GM12878 (cell line): ENCODE data around the gene TGFB1I1. TPM values are rescaled to one million over a fixed set of nuclear protein-coding genes. Genes with fewer than 3 reads are reported as not detected.

Experiments used
- ATAC-seq: fragments of 200-7000 bp; cut with Tn5 transposase; 3 replicates; pipeline ENCODE4 v1.9.1; 2020; ENCODE audit warnings: mild to moderate bottlenecking, moderate library complexity
- BruUV-seq: library from RNA; stranded (reverse); fragments of 400-500 nt; replicated peaks from 2 replicates; lab custom pipeline; 2021; lab: Mats Ljungman, UMichigan
- CTCF ChIA-PET: fragments of 300-600 bp; sonication (Branson Sonifier 250); formaldehyde crosslinking; extraction: SDS; loops from one replicate; lab custom pipeline; 2021; ENCODE audit warnings: inconsistent platforms; lab: Yijun Ruan, JAX
- POLR2A ChIA-PET: fragments of 350-600 bp; formaldehyde crosslinking; extraction: SDS; loops from one replicate; lab custom pipeline; 2021; ENCODE audit warnings: inconsistent platforms; lab: Charles Lee
- RAD21 ChIA-PET: fragments of 300-600 bp; sonication (Branson Sonifier 250); formaldehyde crosslinking; loops from one replicate; lab custom pipeline; 2023; ENCODE audit warnings: antibody characterized with exemption; ENCODE audit not compliant: unreplicated experiment; lab: Charles Lee
- SMC1A ChIA-PET: fragments of 300-600 bp; sonication (Branson Sonifier 250); formaldehyde crosslinking; loops from one replicate; lab custom pipeline; 2023; ENCODE audit not compliant: unreplicated experiment, uncharacterized antibody; lab: Charles Lee
- DNase-seq: peaks from one replicate; pipeline ENCODE4 v3.0.0-alpha.2; 2011; ENCODE audit warnings: low read depth, low spot score
- FAIRE-seq: peaks from 3 replicates; lab custom pipeline; 2011; peaks lifted over from hg19 to GRCh38; lab: Jason Lieb, UNC
- H2AFZ ChIP-seq: 2 replicates; pipeline ENCODE4 v1.6.0; 2011; ENCODE audit warnings: low read depth, low read length, control low read depth; ENCODE audit not compliant: control insufficient read depth
- H3K27ac ChIP-seq: 2 replicates; pipeline ENCODE4 v1.5.1; 2011; ENCODE audit warnings: control low read depth; ENCODE audit not compliant: control insufficient read depth, insufficient read depth
- H3K27me3 ChIP-seq, 2 experiments: replicated peaks in 1 of 2; 2 replicates each; pipeline versions ENCODE4 v1.6.0 to v1.6.1; 2011; ENCODE audit warnings: low read length in 1 of 2; ENCODE audit not compliant: control insufficient read depth in 2 of 2, insufficient read depth in 2 of 2
- H3K36me3 ChIP-seq, 2 experiments: 2 replicates each; pipeline ENCODE4 v1.5.1; 2011; ENCODE audit warnings: low read length in 1 of 2; ENCODE audit not compliant: control insufficient read depth in 2 of 2, insufficient read depth in 2 of 2
- H3K4me1 ChIP-seq: 2 replicates; pipeline ENCODE4 v1.6.1; 2011; ENCODE audit warnings: mild to moderate bottlenecking, low read length, moderate library complexity, mixed read lengths; ENCODE audit not compliant: control insufficient read depth, insufficient read depth
- H3K4me2 ChIP-seq: 2 replicates; pipeline ENCODE4 v1.6.0; 2011; ENCODE audit warnings: control low read depth; ENCODE audit not compliant: control insufficient read depth, insufficient read depth
- H3K4me3 ChIP-seq: fragments of 200-600 bp; sonication (generic); 2 replicates; pipeline ENCODE4 v1.5.1; 2016
- H3K79me2 ChIP-seq: 2 replicates; pipeline ENCODE4 v1.6.0; 2011; ENCODE audit warnings: low read length; ENCODE audit not compliant: control insufficient read depth, insufficient read depth
- H3K9ac ChIP-seq: 2 replicates; pipeline ENCODE4 v1.8.0; 2011; ENCODE audit warnings: low read length, control low read depth, mixed read lengths; ENCODE audit not compliant: control insufficient read depth, insufficient read depth
- H3K9me3 ChIP-seq: replicated peaks from 3 replicates; pipeline ENCODE4 v1.5.1; 2011; ENCODE audit warnings: mild to moderate bottlenecking, low read length; ENCODE audit not compliant: control insufficient read depth, insufficient read depth
- H4K20me1 ChIP-seq: 2 replicates; pipeline ENCODE4 v1.6.0; 2011; ENCODE audit not compliant: control insufficient read depth, insufficient read depth
- CEBPB ChIP-seq, 2 experiments: fragments of 150-350 bp in 1 of 2; IDR thresholded peaks; 2 replicates each; pipeline ENCODE4 v1.6.1; 2012 to 2014; ENCODE audit warnings: low read depth in 2 of 2, low read length in 2 of 2, borderline replicate concordance in 1 of 2, inconsistent platforms in 1 of 2
- CREM ChIP-seq: IDR thresholded peaks from 2 replicates; pipeline ENCODE4 v1.6.1; 2014; ENCODE audit warnings: antibody characterized with exemption, low read depth
- NFYB ChIP-seq: IDR thresholded peaks from 2 replicates; pipeline ENCODE4 v1.6.1; 2011; ENCODE audit warnings: low read depth, mild to moderate bottlenecking, low read length, improper control_type of control experiment, moderate library complexity; ENCODE audit not compliant: insufficient read depth
- PAX8 ChIP-seq: fragments of 450-650 bp; IDR thresholded peaks from 2 replicates; pipeline ENCODE4 v1.6.1; 2017; ENCODE audit warnings: mild to moderate bottlenecking, moderate library complexity
- RFX5 ChIP-seq: IDR thresholded peaks from 2 replicates; pipeline ENCODE4 v1.6.1; 2011; ENCODE audit warnings: low read depth, low read length, improper control_type of control experiment
- SPI1 ChIP-seq: IDR thresholded peaks from 2 replicates; pipeline ENCODE4 v1.6.1; 2011; ENCODE audit warnings: low read depth, mild to moderate bottlenecking, low read length, moderate library complexity, borderline replicate concordance; ENCODE audit not compliant: insufficient read depth
- STAT1 ChIP-seq: fragments of 450-650 bp; conservative IDR thresholded peaks from 2 replicates; pipeline ENCODE4 v1.6.1; 2014; ENCODE audit warnings: antibody characterized with exemption, mild to moderate bottlenecking
- WGBS: methylation state at CpG from one replicate; pipeline ENCODE4 v1.1.6; 2016; ENCODE audit warnings: low lambda C conversion rate; ENCODE audit not compliant: insufficient replicate concordance, insufficient coverage; ENCODE audit errors: missing lambda C conversion rate; 5-methylcytosine and 5-hydroxymethylcytosine counted together
- in situ Hi-C: fragments of 300-500 bp; cut with MboI; formaldehyde crosslinking; loops from 9 replicates; pipeline ENCODE4 v1.14.3; 2018; ENCODE audit warnings: mixed read lengths
- intact Hi-C: fragments of 100-400 bp; cut with micrococcal nuclease; formaldehyde crosslinking; loops from one replicate; pipeline ENCODE4 v1.14.2; 2022; ENCODE audit not compliant: unreplicated experiment
- polyA plus RNA-seq, 11 experiments: library from polyadenylated mRNA; depleted of rRNA in 4 of 11; unstranded in 6 of 11; stranded (reverse) in 5 of 11; fragments of >200 nt; fragmentation: Nextera tagmentation in 4 of 11; fragmentation: Illumina TruSeq in 1 of 11; extraction: Ambion mirVana in 4 of 11; extraction: Trizol in 1 of 11; gene quantifications; 1 replicate in 1 of 11; 2 replicates in 10 of 11; pipeline versions ENCODE4 v1.2.1 to v1.2.3, GENCODE V29; 2011 to 2016; ENCODE audit warnings: inconsistent platforms in 2 of 11, missing spikeins in 2 of 11, low read depth in 1 of 11
- total RNA-seq, 4 experiments: library from RNA; depleted of rRNA in 3 of 4; stranded (reverse); fragments of >200 nt in 3 of 4; fragmentation: Illumina TruSeq in 1 of 4; extraction: Trizol in 1 of 4; gene quantifications; 2 replicates each; pipeline versions ENCODE4 v1.2.1 to v1.2.3, GENCODE V29; 2013 to 2021
- TF ChIP-seq, protein P1 (sequence below): IDR thresholded peaks from 2 replicates; pipeline ENCODE4 v1.6.1; 2012; ENCODE audit warnings: mild to moderate bottlenecking, low read depth, low read length
- TF ChIP-seq, protein P2 (sequence below): IDR thresholded peaks from 2 replicates; pipeline ENCODE4 v1.6.1; 2012; ENCODE audit warnings: low read depth, low read length, improper control_type of control experiment
- TF ChIP-seq, protein P3 (sequence below): IDR thresholded peaks from 2 replicates; pipeline ENCODE4 v1.6.1; 2011; ENCODE audit warnings: low read depth, low read length, improper control_type of control experiment, borderline replicate concordance

TGFB1I1 gene
- total and polyA plus RNA-seq, 10 of the 15 experiments (the other 5 are each of a cell fraction or from before 2014, with no cell fraction given) = 0.13 to 2.3 (median 0.41) TPM; not detected in 2

DNA sequence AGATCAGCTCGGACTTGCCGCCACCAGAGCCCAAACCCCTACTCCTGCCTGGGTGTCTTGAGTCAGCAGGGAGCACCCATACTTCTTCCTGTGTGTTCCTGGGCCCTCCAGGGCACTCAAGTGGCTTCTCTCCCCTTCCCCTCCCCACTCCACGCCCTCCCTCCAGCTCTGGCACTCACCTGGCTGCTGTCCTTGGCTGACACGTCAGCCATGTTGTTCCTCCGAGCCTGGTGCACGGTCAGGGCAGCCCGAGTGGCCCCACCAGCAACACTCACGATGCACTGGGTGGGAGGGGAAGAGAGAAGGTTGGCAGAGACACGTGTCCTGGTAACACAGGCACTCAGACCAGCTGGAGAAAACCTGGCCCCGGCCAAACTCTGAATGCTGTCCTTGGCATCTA lies 24.7 kb downstream of the TGFB1I1 start (continued):
- TF ChIP-seq, protein P1, sequence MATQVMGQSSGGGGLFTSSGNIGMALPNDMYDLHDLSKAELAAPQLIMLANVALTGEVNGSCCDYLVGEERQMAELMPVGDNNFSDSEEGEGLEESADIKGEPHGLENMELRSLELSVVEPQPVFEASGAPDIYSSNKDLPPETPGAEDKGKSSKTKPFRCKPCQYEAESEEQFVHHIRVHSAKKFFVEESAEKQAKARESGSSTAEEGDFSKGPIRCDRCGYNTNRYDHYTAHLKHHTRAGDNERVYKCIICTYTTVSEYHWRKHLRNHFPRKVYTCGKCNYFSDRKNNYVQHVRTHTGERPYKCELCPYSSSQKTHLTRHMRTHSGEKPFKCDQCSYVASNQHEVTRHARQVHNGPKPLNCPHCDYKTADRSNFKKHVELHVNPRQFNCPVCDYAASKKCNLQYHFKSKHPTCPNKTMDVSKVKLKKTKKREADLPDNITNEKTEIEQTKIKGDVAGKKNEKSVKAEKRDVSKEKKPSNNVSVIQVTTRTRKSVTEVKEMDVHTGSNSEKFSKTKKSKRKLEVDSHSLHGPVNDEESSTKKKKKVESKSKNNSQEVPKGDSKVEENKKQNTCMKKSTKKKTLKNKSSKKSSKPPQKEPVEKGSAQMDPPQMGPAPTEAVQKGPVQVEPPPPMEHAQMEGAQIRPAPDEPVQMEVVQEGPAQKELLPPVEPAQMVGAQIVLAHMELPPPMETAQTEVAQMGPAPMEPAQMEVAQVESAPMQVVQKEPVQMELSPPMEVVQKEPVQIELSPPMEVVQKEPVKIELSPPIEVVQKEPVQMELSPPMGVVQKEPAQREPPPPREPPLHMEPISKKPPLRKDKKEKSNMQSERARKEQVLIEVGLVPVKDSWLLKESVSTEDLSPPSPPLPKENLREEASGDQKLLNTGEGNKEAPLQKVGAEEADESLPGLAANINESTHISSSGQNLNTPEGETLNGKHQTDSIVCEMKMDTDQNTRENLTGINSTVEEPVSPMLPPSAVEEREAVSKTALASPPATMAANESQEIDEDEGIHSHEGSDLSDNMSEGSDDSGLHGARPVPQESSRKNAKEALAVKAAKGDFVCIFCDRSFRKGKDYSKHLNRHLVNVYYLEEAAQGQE = no peak
- no peak for TF ChIP-seq SPI1
- TF ChIP-seq PAX8 = no peak
- TF ChIP-seq, protein P2, sequence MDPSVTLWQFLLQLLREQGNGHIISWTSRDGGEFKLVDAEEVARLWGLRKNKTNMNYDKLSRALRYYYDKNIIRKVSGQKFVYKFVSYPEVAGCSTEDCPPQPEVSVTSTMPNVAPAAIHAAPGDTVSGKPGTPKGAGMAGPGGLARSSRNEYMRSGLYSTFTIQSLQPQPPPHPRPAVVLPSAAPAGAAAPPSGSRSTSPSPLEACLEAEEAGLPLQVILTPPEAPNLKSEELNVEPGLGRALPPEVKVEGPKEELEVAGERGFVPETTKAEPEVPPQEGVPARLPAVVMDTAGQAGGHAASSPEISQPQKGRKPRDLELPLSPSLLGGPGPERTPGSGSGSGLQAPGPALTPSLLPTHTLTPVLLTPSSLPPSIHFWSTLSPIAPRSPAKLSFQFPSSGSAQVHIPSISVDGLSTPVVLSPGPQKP = no peak
- TF ChIP-seq RFX5 = no peak

DNA sequence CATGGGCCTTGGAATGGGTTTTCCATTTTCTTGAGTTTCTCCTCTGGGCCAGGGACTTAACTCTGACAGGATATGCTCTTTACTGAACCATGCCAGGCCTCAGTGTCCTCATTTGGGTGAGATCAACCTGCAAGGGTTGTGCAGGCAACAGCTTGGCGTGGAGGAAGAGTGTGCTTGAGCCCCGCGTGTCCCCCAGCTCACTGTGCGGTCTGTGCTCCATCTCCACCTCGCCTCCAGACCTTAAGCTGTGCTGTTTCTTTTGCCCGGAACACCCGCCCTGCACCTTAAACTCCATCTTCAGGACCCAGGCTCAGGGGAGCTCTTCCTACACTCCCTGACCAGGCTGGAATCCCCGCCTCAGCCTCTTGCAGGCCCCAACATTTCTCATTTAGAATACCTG lies 26.5 kb downstream of the TGFB1I1 start:
- POLR2A ChIA-PET = no interaction called here

More for the DNA sequence above, 26.5 kb downstream of the TGFB1I1 start:
- BruUV-seq = no TSS peak
- H3K4me1 ChIP-seq = no peaks in the 10 kb centered on the region
- no peak overlapping the region for H3K27ac ChIP-seq
- no peaks in the 10 kb centered on the region; a peak in 2 of 4 replicates for H3K36me3 ChIP-seq
- no peak overlapping the region for H3K4me2 ChIP-seq
- ChIA-PET SMC1A (interaction anchor here (1.0 to 1.6 kb wide), 2 partner anchors 9 to 38 kb away, joined by 3 to 4 read pairs; no protein-coding TSS in a partner anchor), CTCF (interaction anchor here (1.5 kb wide), 1 partner anchor 38 kb away, joined by 8 read pairs; no protein-coding TSS in a partner anchor), RAD21 (no interaction called here)
- WGBS = 100% methylated on average over 6 of the region's 8 CpGs
- DNase-seq (no peak), FAIRE-seq (no peak), ATAC-seq (no peak)
- no peak overlapping the region for H2AFZ ChIP-seq
- TF ChIP-seq CEBPB (IDR thresholded peaks at IDR 0.05; ENCODE audit: borderline replicate concordance in 1 of 2, low read depth in 2 of 2, low read length in 2 of 2) = no peak
- TF ChIP-seq, protein P3, sequence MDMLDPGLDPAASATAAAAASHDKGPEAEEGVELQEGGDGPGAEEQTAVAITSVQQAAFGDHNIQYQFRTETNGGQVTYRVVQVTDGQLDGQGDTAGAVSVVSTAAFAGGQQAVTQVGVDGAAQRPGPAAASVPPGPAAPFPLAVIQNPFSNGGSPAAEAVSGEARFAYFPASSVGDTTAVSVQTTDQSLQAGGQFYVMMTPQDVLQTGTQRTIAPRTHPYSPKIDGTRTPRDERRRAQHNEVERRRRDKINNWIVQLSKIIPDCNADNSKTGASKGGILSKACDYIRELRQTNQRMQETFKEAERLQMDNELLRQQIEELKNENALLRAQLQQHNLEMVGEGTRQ = no peak
- TF ChIP-seq NFYB = no peak
- no peak for TF ChIP-seq STAT1
- TF ChIP-seq CREM = no peak
- no peak overlapping the region for H3K9ac ChIP-seq
- H3K9me3 ChIP-seq = no peaks in the 10 kb centered on the region
- no peaks in the 10 kb centered on the region for H3K27me3 ChIP-seq
- in situ Hi-C loops (no loop called here), intact Hi-C loops (no loop called here)
- H3K79me2 ChIP-seq = no peaks in the 10 kb centered on the region
- H4K20me1 ChIP-seq = no peaks in the 10 kb centered on the region
- H3K4me3 ChIP-seq = no peak overlapping the region
